SK-N-SH treated with all-trans-retinoic acid at 6 μM for 48 hours (cell line): Measurements from ENCODE around the gene CORO6.

ENCODE experiments used
- ATAC-seq: fragments of 200-7000 bp; cut with Tn5 transposase; 3 replicates; pipeline ENCODE4 v1.9.1; 2020; ENCODE audit warnings: mild to moderate bottlenecking, moderate library complexity
- ARNTL ChIP-seq: fragments of 450-650 bp; formaldehyde crosslinking; IDR thresholded peaks from 2 replicates; pipeline ENCODE4 v1.5.0; 2020; ENCODE audit warnings: low read depth, mild to moderate bottlenecking, moderate library complexity, borderline replicate concordance
- BACH2 ChIP-seq: fragments of 250-450 bp; sonication (Bioruptor Pico); IDR thresholded peaks from 2 replicates; pipeline ENCODE4 v1.9.0; 2021; ENCODE audit warnings: mild to moderate bottlenecking, borderline replicate concordance
- CREB5 ChIP-seq: fragments of 250-450 bp; sonication (Bioruptor Pico); IDR thresholded peaks from 2 replicates; pipeline ENCODE4 v1.5.1; 2020; ENCODE audit warnings: low read depth, mild to moderate bottlenecking, moderate library complexity
- CSDC2 ChIP-seq: fragments of 250-450 bp; sonication (Bioruptor Pico); IDR thresholded peaks from 2 replicates; pipeline ENCODE4 v1.5.0; 2020; ENCODE audit warnings: mild to moderate bottlenecking, moderate library complexity
- ESRRG ChIP-seq: fragments of 250-450 bp; sonication (Bioruptor Pico); IDR thresholded peaks from 2 replicates; pipeline ENCODE4 v1.6.1; 2021; ENCODE audit warnings: mild to moderate bottlenecking
- GLIS3 ChIP-seq: fragments of 250-450 bp; sonication (Bioruptor Pico); IDR thresholded peaks from 2 replicates; pipeline ENCODE4 v1.5.0; 2020; ENCODE audit warnings: mild to moderate bottlenecking, moderate library complexity
- ISL1 ChIP-seq: fragments of 250-450 bp; sonication (Bioruptor Pico); IDR thresholded peaks from 2 replicates; pipeline ENCODE4 v2.1.2; 2022; ENCODE audit warnings: mild to moderate bottlenecking, moderate library complexity
- OSR1 ChIP-seq: fragments of 250-450 bp; sonication (Bioruptor Pico); IDR thresholded peaks from 2 replicates; pipeline ENCODE4 v1.8.0; 2022; ENCODE audit warnings: moderate library complexity, mild to moderate bottlenecking, inconsistent platforms
- PATZ1 ChIP-seq: fragments of 250-450 bp; sonication (Bioruptor Pico); IDR thresholded peaks from 2 replicates; pipeline ENCODE4 v1.8.0; 2020; ENCODE audit warnings: mild to moderate bottlenecking, moderate library complexity, borderline replicate concordance
- PPARA ChIP-seq: fragments of 250-450 bp; sonication (Bioruptor Pico); IDR thresholded peaks from 2 replicates; pipeline ENCODE4 v1.5.0; 2020; ENCODE audit warnings: mild to moderate bottlenecking, borderline replicate concordance
- RARB ChIP-seq: fragments of 250-450 bp; sonication (Bioruptor Pico); IDR thresholded peaks from 2 replicates; pipeline ENCODE4 v1.8.0; 2021; ENCODE audit warnings: mild to moderate bottlenecking, moderate library complexity
- SNAI2 ChIP-seq: fragments of 250-450 bp; sonication (Bioruptor Pico); IDR thresholded peaks from 2 replicates; pipeline ENCODE4 v1.5.0; 2020; ENCODE audit warnings: mild to moderate bottlenecking, moderate library complexity
- TCF4 ChIP-seq: fragments of 250-450 bp; sonication (Bioruptor Pico); IDR thresholded peaks from 2 replicates; pipeline ENCODE4 v1.8.0; 2021; ENCODE audit warnings: mild to moderate bottlenecking, moderate library complexity, borderline replicate concordance
- TOX ChIP-seq: fragments of 250-450 bp; sonication (Bioruptor Pico); IDR thresholded peaks from 2 replicates; pipeline ENCODE4 v1.8.0; 2021; ENCODE audit warnings: mild to moderate bottlenecking, moderate library complexity, borderline replicate concordance
- ZC3H10 ChIP-seq: fragments of 250-450 bp; sonication (Bioruptor Pico); IDR thresholded peaks from 2 replicates; pipeline ENCODE4 v1.5.1; 2021; ENCODE audit warnings: mild to moderate bottlenecking, moderate library complexity
- ZFP3 ChIP-seq: fragments of 250-450 bp; sonication (Bioruptor Pico); IDR thresholded peaks from 2 replicates; pipeline ENCODE4 v1.5.0; 2020; ENCODE audit warnings: mild to moderate bottlenecking, moderate library complexity
- ZNF565 ChIP-seq: fragments of 450-650 bp; formaldehyde crosslinking; conservative IDR thresholded peaks from 2 replicates; pipeline ENCODE4 v1.5.0; 2020; ENCODE audit warnings: low read depth, mild to moderate bottlenecking, moderate library complexity
- ZNF70 ChIP-seq: fragments of 450-650 bp; formaldehyde crosslinking; IDR thresholded peaks from 2 replicates; pipeline ENCODE4 v1.5.0; 2020; ENCODE audit warnings: mild to moderate bottlenecking, moderate library complexity
- ZNF8 ChIP-seq: fragments of 450-650 bp; formaldehyde crosslinking; IDR thresholded peaks from 2 replicates; pipeline ENCODE4 v1.5.0; 2020; ENCODE audit warnings: mild to moderate bottlenecking, moderate library complexity
- TF ChIP-seq, protein P1 (sequence below): fragments of 250-450 bp; sonication (Bioruptor Pico); IDR thresholded peaks from 2 replicates; pipeline ENCODE4 v1.8.0; 2021; ENCODE audit warnings: low read depth, mild to moderate bottlenecking, moderate library complexity, borderline replicate concordance

CORO6 gene

GRCh38 chr17:29586676-29587469 is 35.8 kb downstream of the CORO6 start:
- TF ChIP-seq RARB (CRISPR knock-in tag) (no peak), BACH2 (CRISPR knock-in tag) (no peak), ESRRG (CRISPR knock-in tag) (no peak), TCF4 (CRISPR knock-in tag) (no peak), ARNTL (CRISPR knock-in tag) (no peak), ZNF8 (no peak)
- TF ChIP-seq, all 23 proteins: peak for 0
- no peak for ATAC-seq

- no peak for ATAC-seq
- TF ChIP-seq TOX (CRISPR knock-in tag) = no peak
- TF ChIP-seq ZNF565 (CRISPR knock-in tag) = no peak
- TF ChIP-seq ZNF70 (CRISPR knock-in tag) = no peak
- TF ChIP-seq RARB (CRISPR knock-in tag) = no peak
- TF ChIP-seq ESRRG (CRISPR knock-in tag) = no peak
Measured at GRCh38 chr17:29585080-29585751, 37.5 kb downstream of the CORO6 start.

DNA sequence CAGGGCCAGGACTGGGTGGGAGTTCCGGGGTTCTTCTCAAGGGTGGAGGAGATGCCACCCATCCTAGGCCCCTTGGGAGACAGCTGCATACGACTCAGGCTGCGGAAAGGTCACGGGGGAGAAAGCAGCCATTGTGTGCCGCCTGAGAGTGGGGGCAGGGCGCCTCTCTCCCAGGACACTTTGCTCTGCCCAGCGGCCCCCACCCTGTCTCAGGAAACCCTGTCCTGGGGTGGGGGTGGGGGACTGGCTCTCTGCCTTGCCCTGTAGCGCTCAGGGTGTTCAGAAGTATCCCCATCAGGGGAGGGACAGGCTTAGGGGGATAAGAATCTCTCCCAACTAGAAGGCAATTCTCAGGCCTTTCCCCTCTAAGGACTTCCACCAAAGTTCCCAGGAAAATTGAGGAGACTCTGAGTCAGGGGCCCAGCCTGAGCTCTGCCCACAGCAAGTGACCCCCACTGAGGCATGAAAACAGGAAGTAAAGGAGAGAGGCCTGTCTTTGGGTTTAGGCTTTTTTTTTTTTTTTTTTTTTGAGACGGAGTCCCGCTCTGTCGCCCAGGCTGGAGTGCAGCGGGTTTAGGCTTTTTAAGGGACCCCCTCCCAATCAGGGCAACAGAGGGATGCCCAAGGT is 38.1 kb downstream of the CORO6 start:
- no peak for ATAC-seq

GRCh38 chr17:29583324-29584248 is 39.1 kb downstream of the CORO6 start:
- no peak for TF ChIP-seq ARNTL (CRISPR knock-in tag)
- TF ChIP-seq ZFP3 = no peak
- TF ChIP-seq CSDC2 (CRISPR knock-in tag) = no peak
- TF ChIP-seq, protein P1, sequence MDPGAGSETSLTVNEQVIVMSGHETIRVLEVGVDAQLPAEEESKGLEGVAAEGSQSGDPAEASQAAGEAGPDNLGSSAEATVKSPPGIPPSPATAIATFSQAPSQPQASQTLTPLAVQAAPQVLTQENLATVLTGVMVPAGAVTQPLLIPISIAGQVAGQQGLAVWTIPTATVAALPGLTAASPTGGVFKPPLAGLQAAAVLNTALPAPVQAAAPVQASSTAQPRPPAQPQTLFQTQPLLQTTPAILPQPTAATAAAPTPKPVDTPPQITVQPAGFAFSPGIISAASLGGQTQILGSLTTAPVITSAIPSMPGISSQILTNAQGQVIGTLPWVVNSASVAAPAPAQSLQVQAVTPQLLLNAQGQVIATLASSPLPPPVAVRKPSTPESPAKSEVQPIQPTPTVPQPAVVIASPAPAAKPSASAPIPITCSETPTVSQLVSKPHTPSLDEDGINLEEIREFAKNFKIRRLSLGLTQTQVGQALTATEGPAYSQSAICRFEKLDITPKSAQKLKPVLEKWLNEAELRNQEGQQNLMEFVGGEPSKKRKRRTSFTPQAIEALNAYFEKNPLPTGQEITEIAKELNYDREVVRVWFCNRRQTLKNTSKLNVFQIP (CRISPR knock-in tag) = no peak
- TF ChIP-seq ESRRG (CRISPR knock-in tag) = no peak
- TF ChIP-seq ZNF70 (CRISPR knock-in tag) = no peak
- no peak for TF ChIP-seq RARB (CRISPR knock-in tag)
- no peak for TF ChIP-seq ZNF565 (CRISPR knock-in tag)
- no peak for TF ChIP-seq PATZ1 (CRISPR knock-in tag)
- TF ChIP-seq ZC3H10 = no peak
- TF ChIP-seq TOX (CRISPR knock-in tag) = no peak
- ATAC-seq = no peak

More for the DNA sequence above, 38.1 kb downstream of the CORO6 start:
- no peak for TF ChIP-seq SNAI2 (CRISPR knock-in tag)

DNA sequence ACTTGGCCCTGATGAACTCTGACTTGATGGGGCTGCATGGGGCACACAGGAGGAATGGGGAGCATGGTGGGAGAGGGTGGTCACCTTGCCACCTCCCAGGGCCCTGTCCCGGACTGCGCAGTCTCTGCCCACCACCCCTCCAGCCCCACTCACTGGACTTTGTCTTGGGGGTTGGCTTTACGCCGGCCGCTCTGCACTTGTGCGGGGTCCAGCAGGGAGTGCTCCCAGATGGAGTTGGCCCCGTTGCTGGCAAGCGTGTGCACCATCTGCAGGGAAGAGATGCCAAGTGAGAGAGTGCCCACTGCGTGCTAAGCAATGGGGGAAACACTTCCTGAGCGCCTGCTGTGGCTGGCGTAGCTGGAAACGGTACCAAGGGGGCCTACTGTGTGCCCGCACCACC is 39.9 kb downstream of the CORO6 start:
- TF ChIP-seq ESRRG (CRISPR knock-in tag) = no peak
- TF ChIP-seq, protein P1 (CRISPR knock-in tag) = no peak
- TF ChIP-seq BACH2 (CRISPR knock-in tag) = no peak
- no peak for TF ChIP-seq ISL1
- TF ChIP-seq TCF4 (CRISPR knock-in tag) = no peak
- TF ChIP-seq PPARA (CRISPR knock-in tag) = no peak
- no peak for TF ChIP-seq GLIS3 (CRISPR knock-in tag)
- TF ChIP-seq ZNF565 (CRISPR knock-in tag) = no peak
- no peak for TF ChIP-seq OSR1
- TF ChIP-seq RARB (CRISPR knock-in tag) = no peak
- TF ChIP-seq CREB5 (CRISPR knock-in tag) = no peak
- TF ChIP-seq TOX (CRISPR knock-in tag) = no peak
- no peak for TF ChIP-seq CSDC2 (CRISPR knock-in tag)
- no peak for ATAC-seq
